Esophagus squamous epithelium (tissue), 4 donors: ENCODE data around the gene SRGAP1.

Source experiments
- CTCF ChIP-seq, 6 experiments: fragments of 450-650 bp in 4 of 6; fragments of 200-600 bp in 2 of 6; sonication (generic) in 2 of 6; IDR thresholded peaks; one replicate each; pipeline ENCODE4 v1.5.1; 2016 to 2019; ENCODE audit warnings: antibody characterized with exemption in 6 of 6, mild to moderate bottlenecking in 4 of 6, moderate library complexity in 4 of 6
- POLR2A ChIP-seq, 4 donors: fragments of 450-650 bp; IDR thresholded peaks; one replicate each; pipeline ENCODE4 v1.6.1; 2017; ENCODE audit warnings: antibody characterized with exemption in 4 of 4, mild to moderate bottlenecking in 4 of 4, moderate library complexity in 3 of 4

- no peak for TF ChIP-seq POLR2A (IDR thresholded peaks at IDR 0.05)
- no peak for TF ChIP-seq CTCF (IDR thresholded peaks at IDR 0.05)
Measured at GRCh38 chr12:64092507-64093196, 248.2 kb downstream of the SRGAP1 start.
